ENCODE results near the gene FCHSD1.
A peak's percentile ranks its signal among the peaks of the same experiment; 100 is the strongest.

Gene FCHSD1

DNA sequence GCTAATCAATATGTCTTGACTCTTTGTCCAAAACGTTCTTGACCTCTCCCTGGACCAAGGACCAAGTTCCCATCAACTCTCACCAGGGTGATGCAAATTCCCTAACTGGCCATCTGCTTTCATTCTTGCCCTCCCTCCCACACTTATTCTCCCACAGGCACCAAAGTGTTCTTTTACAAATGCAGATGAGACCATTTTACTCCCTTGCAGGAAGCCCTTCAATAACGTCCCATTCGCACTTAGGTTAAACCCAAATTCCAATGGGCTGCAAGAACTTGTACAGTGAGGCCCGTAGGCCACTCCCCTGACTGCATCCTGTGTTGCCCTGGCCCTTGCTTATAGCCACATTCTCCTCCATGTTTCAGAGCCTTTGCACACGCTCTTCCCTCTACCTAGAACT, 23.5 kb upstream of the FCHSD1 start:
- POLR2A ChIA-PET = no interaction called here
- Histone ChIP-seq H3K4me1 (ENCODE audit: control extremely low read depth in 1 of 4, control insufficient read depth in 4 of 4, insufficient read depth in 4 of 4, low read length in 3 of 4) (no peaks in the 10 kb centered on the region), H3K36me3 (ENCODE audit: control insufficient read depth in 4 of 4, insufficient read depth in 4 of 4, low read length in 3 of 4) (no peaks in the 10 kb centered on the region), H3K9me3 (ENCODE audit: control extremely low read depth in 1 of 5, control insufficient read depth in 4 of 5, insufficient read depth in 2 of 5, low read depth in 1 of 5, low read length in 4 of 5) (no peaks in the 10 kb centered on the region), H3K4me3 (ENCODE audit: control insufficient read depth in 1 of 7, extremely low read depth in 1 of 7, insufficient read depth in 4 of 7, low read depth in 2 of 7, low read length in 6 of 7) (no peak overlapping the region), H3K27ac (ENCODE audit: insufficient read depth in 1 of 2, low read depth in 1 of 2, low read length in 2 of 2, poor library complexity in 1 of 2, severe bottlenecking in 2 of 2) (no peak overlapping the region), H3K27me3 (replicated peaks in 2 of 5; ENCODE audit: control insufficient read depth in 4 of 5, insufficient read depth in 5 of 5, low read length in 4 of 5) (no peaks in the 10 kb centered on the region)
- WGBS (ENCODE audit: insufficient coverage) = 97% methylated on average over 5 of the region's 5 CpGs
- DNase-seq = no peak
- CTCF ChIA-PET = no interaction called here

- Histone ChIP-seq H3K9me3 (ENCODE audit: control extremely low read depth in 1 of 5, control insufficient read depth in 4 of 5, insufficient read depth in 2 of 5, low read depth in 1 of 5, low read length in 4 of 5) (no peaks in the 10 kb centered on the region), H3K27ac (ENCODE audit: insufficient read depth in 1 of 2, low read depth in 1 of 2, low read length in 2 of 2, poor library complexity in 1 of 2, severe bottlenecking in 2 of 2) (no peak overlapping the region), H3K27me3 (replicated peaks in 2 of 5; ENCODE audit: control insufficient read depth in 4 of 5, insufficient read depth in 5 of 5, low read length in 4 of 5) (no peaks in the 10 kb centered on the region), H3K36me3 (ENCODE audit: control insufficient read depth in 4 of 4, insufficient read depth in 4 of 4, low read length in 3 of 4) (no peaks in the 10 kb centered on the region), H3K4me1 (ENCODE audit: control extremely low read depth in 1 of 4, control insufficient read depth in 4 of 4, insufficient read depth in 4 of 4, low read length in 3 of 4) (no peaks in the 10 kb centered on the region), H3K4me3 (ENCODE audit: control insufficient read depth in 1 of 7, extremely low read depth in 1 of 7, insufficient read depth in 4 of 7, low read depth in 2 of 7, low read length in 6 of 7) (no peak overlapping the region)
- ChIA-PET CTCF (interaction anchor here (1.2 to 1.9 kb wide), 5 partner anchors 9 to 206 kb away, joined by 3 to 8 read pairs (median 4); no protein-coding TSS in a partner anchor), POLR2A (no interaction called here)
- WGBS (ENCODE audit: insufficient coverage) = 89% methylated on average over 9 of the region's 19 CpGs
- peak in 1 of 3 donors; percentile 55 for DNase-seq
Observed at GRCh38 chr5:141672841-141673813, 21.9 kb upstream of the FCHSD1 start.

DNA sequence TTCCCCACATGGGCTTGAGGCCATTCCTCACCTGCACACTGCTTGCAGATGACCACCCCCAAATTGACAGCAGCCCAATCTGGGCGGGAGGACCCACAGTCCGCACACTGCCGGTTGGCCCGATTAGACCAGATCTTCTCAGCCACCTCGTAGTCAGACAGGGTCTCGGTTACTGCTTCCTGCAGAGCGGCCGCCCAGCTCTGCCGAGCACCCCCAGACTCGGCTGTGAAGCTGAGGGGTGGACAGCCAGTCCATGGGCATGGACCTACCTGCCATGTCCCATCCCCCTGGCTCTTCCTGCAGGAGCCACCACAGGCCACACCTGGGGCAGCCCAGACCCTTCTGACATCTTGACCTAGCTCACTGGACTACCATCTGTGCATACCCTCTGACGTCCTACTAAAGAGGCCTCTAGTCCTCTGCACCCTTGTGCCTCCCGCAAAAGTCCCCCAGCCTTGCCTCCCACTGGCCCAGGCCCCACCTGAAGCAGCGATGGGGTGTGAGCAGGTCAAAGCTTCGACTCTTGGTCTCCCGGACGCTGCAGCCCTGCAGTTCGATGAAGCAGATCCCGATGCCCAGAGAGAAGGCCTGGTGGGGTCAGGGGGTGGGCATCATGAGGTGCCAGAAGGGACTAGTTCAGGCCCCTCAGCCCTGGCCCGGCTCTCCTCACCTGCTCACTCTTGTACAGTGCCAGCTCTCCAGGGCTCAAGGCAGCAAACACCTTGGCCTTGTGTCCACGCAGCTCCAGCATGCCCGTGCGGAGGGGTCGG, 21.0 kb upstream of the FCHSD1 start:
- 97% methylated on average over 13 of the region's 23 CpGs for WGBS (ENCODE audit: insufficient coverage)
- ChIA-PET CTCF (interaction anchor here (1.0 to 1.9 kb wide), 7 partner anchors 8 to 207 kb away, joined by 3 to 8 read pairs (median 4); no protein-coding TSS in a partner anchor), POLR2A (no interaction called here)
- no peaks in the 10 kb centered on the region for H3K4me1 ChIP-seq (ENCODE audit: control extremely low read depth in 1 of 4, control insufficient read depth in 4 of 4, insufficient read depth in 4 of 4, low read length in 3 of 4)
- H3K4me3 ChIP-seq (ENCODE audit: control insufficient read depth in 1 of 7, extremely low read depth in 1 of 7, insufficient read depth in 4 of 7, low read depth in 2 of 7, low read length in 6 of 7) = no peak overlapping the region
- no peak overlapping the region for H3K27ac ChIP-seq (ENCODE audit: insufficient read depth in 1 of 2, low read depth in 1 of 2, low read length in 2 of 2, poor library complexity in 1 of 2, severe bottlenecking in 2 of 2)
- no peaks in the 10 kb centered on the region for H3K27me3 ChIP-seq (replicated peaks in 2 of 5; ENCODE audit: control insufficient read depth in 4 of 5, insufficient read depth in 5 of 5, low read length in 4 of 5)
- H3K9me3 ChIP-seq (ENCODE audit: control extremely low read depth in 1 of 5, control insufficient read depth in 4 of 5, insufficient read depth in 2 of 5, low read depth in 1 of 5, low read length in 4 of 5) = no peaks in the 10 kb centered on the region
- no peak for DNase-seq
- no peaks in the 10 kb centered on the region for H3K36me3 ChIP-seq (ENCODE audit: control insufficient read depth in 4 of 4, insufficient read depth in 4 of 4, low read length in 3 of 4)

DNA sequence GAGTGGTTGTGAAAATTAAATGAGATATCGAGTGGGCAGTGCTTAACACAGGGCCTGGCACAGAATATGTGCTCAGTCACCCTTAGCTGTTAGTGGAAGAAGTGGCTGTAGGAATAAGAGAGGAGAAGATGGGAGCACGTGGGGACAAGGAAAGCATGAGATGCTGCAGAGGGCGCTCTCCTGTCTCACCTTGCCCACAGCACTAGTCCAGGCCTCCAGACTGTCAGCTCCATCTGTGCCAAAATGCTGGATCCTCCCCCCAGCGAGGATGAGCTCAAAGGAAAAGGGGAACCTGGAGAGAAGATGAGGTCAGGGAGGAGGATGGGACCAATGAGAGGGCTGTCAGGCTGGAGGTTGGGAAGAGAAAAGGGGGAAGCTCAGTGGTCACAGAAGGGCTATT, 18.3 kb upstream of the FCHSD1 start:
- no peak overlapping the region for H3K27ac ChIP-seq (ENCODE audit: insufficient read depth in 1 of 2, low read depth in 1 of 2, low read length in 2 of 2, poor library complexity in 1 of 2, severe bottlenecking in 2 of 2)
- no peaks in the 10 kb centered on the region for H3K9me3 ChIP-seq (ENCODE audit: control extremely low read depth in 1 of 5, control insufficient read depth in 4 of 5, insufficient read depth in 2 of 5, low read depth in 1 of 5, low read length in 4 of 5)
- ChIA-PET POLR2A (no interaction called here), CTCF (interaction anchor here (0.6 to 2.5 kb wide), 13 partner anchors 11 to 292 kb away, joined by 3 to 13 read pairs (median 4); partner anchors contain the start of gene FCHSD1)
- 100% methylated on average over 2 of the region's 4 CpGs for WGBS (ENCODE audit: insufficient coverage)
- peaks cover 2 to 5% (median 3%) of the 10 kb centered on the region in 4 experiments for H3K4me1 ChIP-seq (ENCODE audit: control extremely low read depth in 1 of 4, control insufficient read depth in 4 of 4, insufficient read depth in 4 of 4, low read length in 3 of 4)
- no peak for DNase-seq
- no peak overlapping the region for H3K4me3 ChIP-seq (ENCODE audit: control insufficient read depth in 1 of 7, extremely low read depth in 1 of 7, insufficient read depth in 4 of 7, low read depth in 2 of 7, low read length in 6 of 7)
- no peaks in the 10 kb centered on the region for H3K27me3 ChIP-seq (replicated peaks in 2 of 5; ENCODE audit: control insufficient read depth in 4 of 5, insufficient read depth in 5 of 5, low read length in 4 of 5)
- H3K36me3 ChIP-seq (ENCODE audit: control insufficient read depth in 4 of 4, insufficient read depth in 4 of 4, low read length in 3 of 4) = no peaks in the 10 kb centered on the region

DNA sequence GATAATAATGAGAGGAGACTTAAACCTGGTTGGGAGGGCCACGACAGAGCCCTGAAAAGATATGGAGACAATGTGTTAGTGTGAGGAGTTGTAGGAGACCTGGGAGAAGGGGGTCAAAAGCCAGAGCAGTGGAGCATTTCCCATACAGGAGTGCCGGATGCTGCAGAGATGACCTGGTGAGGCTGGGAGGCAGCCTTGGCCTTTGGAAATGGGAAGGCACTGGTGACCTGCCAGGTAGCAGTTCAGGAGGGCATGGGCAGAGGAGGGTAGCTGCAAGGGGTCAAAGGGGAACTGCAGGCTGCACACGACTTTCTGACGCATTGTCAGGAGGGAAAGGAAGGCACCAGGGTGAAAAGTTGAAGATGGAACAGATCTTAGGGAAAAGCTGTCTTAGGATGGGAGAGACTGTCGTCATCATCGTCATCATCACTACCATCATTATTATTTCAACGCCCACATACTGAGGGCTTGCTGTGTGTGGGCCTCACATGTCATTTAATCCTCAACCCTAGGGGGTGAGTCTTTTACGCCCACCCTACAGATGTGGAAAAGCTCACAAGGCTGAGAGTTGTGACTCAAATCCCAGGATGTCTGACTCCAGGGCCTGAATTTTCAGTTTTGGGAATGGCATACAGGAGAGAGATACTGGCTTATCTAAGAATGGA, 17.5 kb upstream of the FCHSD1 start:
- Histone ChIP-seq H3K4me1 (ENCODE audit: control extremely low read depth in 1 of 4, control insufficient read depth in 4 of 4, insufficient read depth in 4 of 4, low read length in 3 of 4) (peaks cover 2 to 5% (median 3%) of the 10 kb centered on the region in 4 experiments), H3K27me3 (replicated peaks in 2 of 5; ENCODE audit: control insufficient read depth in 4 of 5, insufficient read depth in 5 of 5, low read length in 4 of 5) (no peaks in the 10 kb centered on the region), H3K27ac (ENCODE audit: insufficient read depth in 1 of 2, low read depth in 1 of 2, low read length in 2 of 2, poor library complexity in 1 of 2, severe bottlenecking in 2 of 2) (no peak overlapping the region), H3K36me3 (ENCODE audit: control insufficient read depth in 4 of 4, insufficient read depth in 4 of 4, low read length in 3 of 4) (no peaks in the 10 kb centered on the region), H3K9me3 (ENCODE audit: control extremely low read depth in 1 of 5, control insufficient read depth in 4 of 5, insufficient read depth in 2 of 5, low read depth in 1 of 5, low read length in 4 of 5) (no peaks in the 10 kb centered on the region), H3K4me3 (ENCODE audit: control insufficient read depth in 1 of 7, extremely low read depth in 1 of 7, insufficient read depth in 4 of 7, low read depth in 2 of 7, low read length in 6 of 7) (no peak overlapping the region)
- POLR2A ChIA-PET = no interaction called here
- CTCF ChIA-PET = interaction anchor here (0.8 to 2.5 kb wide), 13 partner anchors 8 to 293 kb away, joined by 3 to 13 read pairs (median 4); partner anchors contain the start of gene FCHSD1
- 96% methylated on average over 6 of the region's 8 CpGs for WGBS (ENCODE audit: insufficient coverage)
- no peak for DNase-seq

GRCh38 chr5:141665995-141666940, 15.1 kb upstream of the FCHSD1 start:
- no peak overlapping the region for H3K4me3 ChIP-seq (ENCODE audit: control insufficient read depth in 1 of 7, extremely low read depth in 1 of 7, insufficient read depth in 4 of 7, low read depth in 2 of 7, low read length in 6 of 7)
- H3K36me3 ChIP-seq (ENCODE audit: control insufficient read depth in 4 of 4, insufficient read depth in 4 of 4, low read length in 3 of 4) = no peaks in the 10 kb centered on the region
- ChIA-PET POLR2A (no interaction called here), CTCF (interaction anchor here (0.9 to 3.2 kb wide), 5 partner anchors 9 to 295 kb away, joined by 3 to 17 read pairs (median 5); no protein-coding TSS in a partner anchor)
- peaks cover 2 to 5% (median 3%) of the 10 kb centered on the region in 4 experiments for H3K4me1 ChIP-seq (ENCODE audit: control extremely low read depth in 1 of 4, control insufficient read depth in 4 of 4, insufficient read depth in 4 of 4, low read length in 3 of 4)
- H3K27ac ChIP-seq (ENCODE audit: insufficient read depth in 1 of 2, low read depth in 1 of 2, low read length in 2 of 2, poor library complexity in 1 of 2, severe bottlenecking in 2 of 2) = no peak overlapping the region
- H3K27me3 ChIP-seq (replicated peaks in 2 of 5; ENCODE audit: control insufficient read depth in 4 of 5, insufficient read depth in 5 of 5, low read length in 4 of 5) = no peaks in the 10 kb centered on the region
- H3K9me3 ChIP-seq (ENCODE audit: control extremely low read depth in 1 of 5, control insufficient read depth in 4 of 5, insufficient read depth in 2 of 5, low read depth in 1 of 5, low read length in 4 of 5) = no peaks in the 10 kb centered on the region
- WGBS (ENCODE audit: insufficient coverage) = 97% methylated on average over 13 of the region's 18 CpGs
- DNase-seq = no peak
